Activated T-cell treated with anti-CD3 and anti-CD28 coated beads for 48 hours (primary cell): Measurements from ENCODE around the gene DDR1.
"Not testable (repeated sequence)": the region's sequence is repeated elsewhere in the genome, so short reads cannot be mapped to it uniquely, and the experiment has no call there.

Experiments
- DNase-seq: peaks from one replicate; pipeline ENCODE4 v3.0.0-alpha.2; 2020; ENCODE audit warnings: low read depth

Gene DDR1

GRCh38 chr6:30894935-30895334 lies 10.6 kb downstream of the DDR1 start:
- DNase-seq = no peak

- no peak for DNase-seq
These were observed 11.0 kb downstream of the DDR1 start for GRCh38 chr6:30895343-30895742.

GRCh38 chr6:30896541-30896940 lies 12.2 kb downstream of the DDR1 start:
- DNase-seq = no peak

- no peak for DNase-seq
These were observed 13.6 kb downstream of the DDR1 start for GRCh38 chr6:30897882-30898281.

- DNase-seq = no peak
These were observed 14.5 kb downstream of the DDR1 start for GRCh38 chr6:30898750-30899360.

GRCh38 chr6:30900863-30901417 lies 16.6 kb downstream of the DDR1 start:
- no peak for DNase-seq

- no peak for DNase-seq
These were observed 17.1 kb downstream of the DDR1 start for GRCh38 chr6:30901436-30901835.

- not testable (repeated sequence) for DNase-seq
These were observed 17.9 kb downstream of the DDR1 start for GRCh38 chr6:30902196-30902595.

GRCh38 chr6:30902709-30903108 lies 18.4 kb downstream of the DDR1 start:
- no peak for DNase-seq

- DNase-seq = no peak
These were observed 18.9 kb downstream of the DDR1 start for GRCh38 chr6:30903236-30903635.

- DNase-seq = not testable (repeated sequence)
These were observed 23.0 kb downstream of the DDR1 start for GRCh38 chr6:30907290-30907757.

GRCh38 chr6:30907758-30908591 lies 23.7 kb downstream of the DDR1 start, which contains the start of gene GTF2H4:
GTF2H4 (plus strand) TSS chr6:30908207.
- peak; percentile 91 for DNase-seq

GRCh38 chr6:30908700-30909099 lies 24.4 kb downstream of the DDR1 start:
- DNase-seq = no peak

GRCh38 chr6:30910473-30910872 lies 26.2 kb downstream of the DDR1 start:
- not testable (repeated sequence) for DNase-seq

GRCh38 chr6:30912746-30913520 lies 28.6 kb downstream of the DDR1 start:
- DNase-seq = no peak

- no peak for DNase-seq
These were observed 29.4 kb downstream of the DDR1 start for GRCh38 chr6:30913721-30914075.

GRCh38 chr6:30914076-30914853 lies 29.9 kb downstream of the DDR1 start, which contains the start of gene VARS2:
VARS2 (plus strand) TSS chr6:30914238; CDS start chr6:30914837, 599 bp downstream.
- DNase-seq = peak; percentile 91

GRCh38 chr6:30914854-30915590 lies 30.7 kb downstream of the DDR1 start:
- peak; percentile 5 for DNase-seq

- DNase-seq = no peak
These were observed 31.2 kb downstream of the DDR1 start for GRCh38 chr6:30915591-30915946.

GRCh38 chr6:30917041-30917440 lies 32.7 kb downstream of the DDR1 start:
- DNase-seq = no peak

GRCh38 chr6:30917487-30917886 lies 33.2 kb downstream of the DDR1 start:
- DNase-seq = no peak
